B cell (primary cell): ENCODE measurements around the gene ZFP1. TPM values are rescaled to one million over a fixed set of nuclear protein-coding genes. Genes with fewer than 3 reads are reported as not detected.

ENCODE experiments used
- ATAC-seq: fragments of 200-7000 bp; cut with Tn5 transposase; one replicate; pipeline ENCODE4 v1.10.0; 2021; ENCODE audit warnings: low read depth, mild to moderate bottlenecking, moderate number of reproducible peaks, moderate library complexity
- CTCF ChIA-PET: fragments of 350-600 bp; sonication (Branson Sonifier 250); formaldehyde crosslinking; loops from one replicate; lab custom pipeline; 2021; ENCODE audit warnings: antibody characterized with exemption, inconsistent platforms; lab: Charles Lee
- POLR2A ChIA-PET: fragments of 350-600 bp; sonication (Branson Sonifier 250); formaldehyde crosslinking; loops from one replicate; lab custom pipeline; 2021; ENCODE audit warnings: antibody characterized with exemption; lab: Charles Lee
- DNase-seq: peaks from one replicate; pipeline ENCODE4 v3.0.0; 2013
- H2AFZ ChIP-seq: 2 replicates; pipeline ENCODE4 v1.6.1; 2012; ENCODE audit warnings: mild to moderate bottlenecking, low read depth, low read length; ENCODE audit not compliant: insufficient read depth, poor library complexity, severe bottlenecking
- H3K27ac ChIP-seq, 2 donors: 1 replicate in 1 of 2; 2 replicates in 1 of 2; pipeline ENCODE4 v1.5.1; 2012 to 2013; ENCODE audit warnings: low read length in 2 of 2, mild to moderate bottlenecking in 2 of 2, moderate library complexity in 1 of 2
- H3K27me3 ChIP-seq, 4 experiments: fragments of 200-600 bp in 1 of 4; sonication (generic) in 1 of 4; replicated peaks in 1 of 4; 1 replicate in 2 of 4; 2 replicates in 2 of 4; pipeline versions ENCODE4 v1.6.1 to v1.7.0; 2013 to 2016; ENCODE audit warnings: low read length in 3 of 4, mild to moderate bottlenecking in 2 of 4, mixed read lengths in 1 of 4, moderate library complexity in 1 of 4; ENCODE audit not compliant: insufficient read depth in 4 of 4, control insufficient read depth in 3 of 4; ENCODE audit errors: control extremely low read depth in 1 of 4
- H3K36me3 ChIP-seq, 2 experiments: replicated peaks in 1 of 2; 1 replicate in 1 of 2; 2 replicates in 1 of 2; pipeline versions ENCODE4 v1.6.1 to v1.7.1; 2013; ENCODE audit warnings: low read length in 1 of 2; ENCODE audit not compliant: insufficient read depth in 2 of 2, control insufficient read depth in 1 of 2; ENCODE audit errors: control extremely low read depth in 1 of 2, extremely low read depth in 1 of 2
- H3K4me1 ChIP-seq, 2 donors: fragments of 200-600 bp in 1 of 2; sonication (generic) in 1 of 2; 1 replicate in 1 of 2; 2 replicates in 1 of 2; pipeline versions ENCODE4 v1.5.1 to v1.6.1; 2013 to 2017; ENCODE audit warnings: low read length in 2 of 2; ENCODE audit not compliant: control insufficient read depth in 2 of 2, insufficient read depth in 2 of 2
- H3K4me2 ChIP-seq: replicated peaks from 2 replicates; pipeline ENCODE3; 2012; ENCODE audit warnings: mild to moderate bottlenecking, low read depth, low read length; ENCODE audit not compliant: poor library complexity, severe bottlenecking
- H3K4me3 ChIP-seq, 5 experiments: fragments of 200-600 bp in 1 of 5; sonication (generic) in 1 of 5; 1 replicate in 3 of 5; 2 replicates in 2 of 5; pipeline versions ENCODE4 v1.5.1 to v1.7.0; 2011 to 2016; ENCODE audit warnings: low read length in 4 of 5, mild to moderate bottlenecking in 4 of 5, low read depth in 2 of 5, control low read depth in 1 of 5, moderate library complexity in 1 of 5; ENCODE audit not compliant: insufficient read depth in 1 of 5; ENCODE audit errors: control extremely low read depth in 1 of 5, extremely low read depth in 1 of 5
- H3K79me2 ChIP-seq: fragments of 200-600 bp; sonication (generic); one replicate; pipeline ENCODE4 v1.6.0; 2016; ENCODE audit warnings: low read length; ENCODE audit not compliant: control insufficient read depth, insufficient read depth
- H3K9ac ChIP-seq: fragments of 200-600 bp; sonication (generic); 2 replicates; pipeline ENCODE4 v1.6.1; 2017; ENCODE audit warnings: mild to moderate bottlenecking, low read length, moderate library complexity
- H3K9me3 ChIP-seq, 3 donors: one replicate each; pipeline versions ENCODE4 v1.6.1 to v1.7.1; 2013; ENCODE audit warnings: low read length in 2 of 3; ENCODE audit not compliant: control insufficient read depth in 2 of 3, insufficient read depth in 1 of 3; ENCODE audit errors: control extremely low read depth in 1 of 3
- H4K20me1 ChIP-seq: 2 replicates; pipeline ENCODE4 v1.6.0; 2012; ENCODE audit warnings: mild to moderate bottlenecking, low read length; ENCODE audit not compliant: insufficient read depth, control insufficient read depth, poor library complexity, severe bottlenecking
- H3K27ac Mint-ChIP-seq: one replicate; pipeline ENCODE4 v1.8.0; 2021; ENCODE audit warnings: mixed read lengths
- H3K27me3 Mint-ChIP-seq: one replicate; pipeline ENCODE4 v1.8.0; 2021; ENCODE audit warnings: mixed read lengths
- H3K4me1 Mint-ChIP-seq: one replicate; pipeline ENCODE4 v1.8.0; 2021; ENCODE audit warnings: mixed read lengths
- H3K4me3 Mint-ChIP-seq: one replicate; pipeline ENCODE4 v1.8.0; 2021; ENCODE audit warnings: mixed read lengths
- H3K9me3 Mint-ChIP-seq: one replicate; pipeline ENCODE4 v1.8.0; 2022; ENCODE audit warnings: mixed read lengths; ENCODE audit not compliant: insufficient read depth
- CTCF ChIP-seq: fragments of 200-600 bp; IDR thresholded peaks from one replicate; pipeline ENCODE4 v1.8.0; 2022; ENCODE audit warnings: antibody characterized with exemption, mild to moderate bottlenecking
- EZH2 ChIP-seq: IDR thresholded peaks from 2 replicates; pipeline ENCODE4 v1.6.1; 2012; ENCODE audit warnings: borderline replicate concordance, low read depth, mild to moderate bottlenecking, moderate library complexity, low read length; ENCODE audit not compliant: insufficient read depth, poor library complexity, severe bottlenecking
- WGBS: methylation state at CpG from one replicate; pipeline ENCODE4 v1.1.5; 2013; ENCODE audit warnings: missing lambda C conversion rate; ENCODE audit not compliant: insufficient coverage; 5-methylcytosine and 5-hydroxymethylcytosine counted together
- intact Hi-C: fragments of 100-400 bp; cut with micrococcal nuclease; formaldehyde crosslinking; loops from one replicate; pipeline ENCODE4 v1.10.0; 2022
- polyA plus RNA-seq: library from polyadenylated mRNA; depleted of rRNA; stranded (reverse); fragments of >200 nt; gene quantifications from 2 replicates; pipeline ENCODE4 v1.2.3, GENCODE V29; 2012
- total RNA-seq, 2 donors: library from RNA; stranded (reverse); fragments of 120-200 nt in 1 of 2; gene quantifications; 1 replicate in 1 of 2; 2 replicates in 1 of 2; pipeline versions ENCODE4 v1.2.3 to v1.2.4, GENCODE V29; 2013 to 2022

Gene ZFP1
- total and polyA plus RNA-seq, 2 donors (not counting 1 experiment from before 2014, with no cell fraction given), result 3.4 to 13.4 TPM

DNA sequence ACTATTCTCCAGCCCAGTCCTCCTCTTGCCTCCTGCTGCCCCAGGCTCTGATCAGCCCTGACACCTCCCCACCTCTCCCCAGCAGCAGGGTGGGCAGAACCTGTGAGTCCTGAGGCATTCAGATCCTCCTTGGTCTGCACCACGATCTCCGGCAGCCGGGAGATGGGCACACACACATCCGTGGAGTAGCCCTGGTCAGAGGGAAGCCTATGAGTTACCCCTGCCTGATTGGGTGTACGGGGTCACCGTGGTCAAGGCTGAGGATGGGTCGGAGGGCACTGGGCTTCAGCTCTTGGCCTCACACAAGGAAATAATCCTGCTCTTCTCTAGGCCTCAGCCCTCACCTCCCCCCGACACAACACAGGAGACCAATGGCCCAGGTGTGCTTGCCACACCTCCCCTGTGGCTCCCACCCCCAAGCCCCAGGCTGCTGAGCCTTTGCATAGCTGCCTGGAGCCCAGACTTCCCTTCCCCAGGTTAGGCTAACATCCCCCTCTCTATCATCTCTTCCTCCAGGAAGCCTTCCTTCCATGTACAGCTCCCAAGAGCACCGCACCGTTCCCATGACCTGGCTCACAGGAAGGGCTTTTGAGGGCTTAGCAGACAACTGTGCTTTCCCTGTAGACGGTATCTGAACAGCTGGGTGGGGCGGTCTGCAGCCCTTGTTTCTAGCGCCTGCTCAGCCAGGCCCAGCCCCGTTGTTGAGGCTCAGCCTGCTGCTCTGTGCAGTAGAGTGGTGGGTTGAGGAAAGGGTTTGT, 35.4 kb upstream of the ZFP1 start:
- Mint-ChIP-seq H3K27ac (no peak overlapping the region), H3K27me3 (peaks cover 36% of the 10 kb centered on the region), H3K4me3 (no peak overlapping the region), H3K9me3 (no peaks in the 10 kb centered on the region), H3K4me1 (peaks cover 30% of the 10 kb centered on the region)
- DNase-seq, result no peak
- Histone ChIP-seq H3K9me3 (peaks cover 0 to 19% (median 0%) of the 10 kb centered on the region in 3 donors), H3K27ac (no peak overlapping the region), H3K4me3 (no peak overlapping the region), H3K79me2 (no peaks in the 10 kb centered on the region), H4K20me1 (no peaks in the 10 kb centered on the region), H2AFZ (no peak overlapping the region), H3K4me1 (peaks cover 31 to 34% of the 10 kb centered on the region in 2 donors), H3K4me2 (no peak overlapping the region), H3K9ac (no peak overlapping the region), H3K27me3 (peaks cover 0 to 61% (median 25%) of the 10 kb centered on the region in 4 experiments), H3K36me3 (no peaks in the 10 kb centered on the region)
- no peak for ATAC-seq
- TF ChIP-seq EZH2, result no peak
- no peak for TF ChIP-seq CTCF
- intact Hi-C loops, result no loop called here
- ChIA-PET POLR2A (no interaction called here), CTCF (interaction anchor here (0.9 to 6.8 kb wide), 5 partner anchors 12 to 429 kb away, joined by 3 to 87 read pairs (median 14); partner anchors contain the start of genes WDR59 and ZNRF1)
- 62% methylated on average over 14 of the region's 14 CpGs for WGBS

- intact Hi-C loops, result no loop called here
Observed at GRCh38 chr16:75113541-75114121, 34.7 kb upstream of the ZFP1 start.

More at GRCh38 chr16:75113541-75114121, 34.7 kb upstream of the ZFP1 start:
- no peak for ATAC-seq
- no peak overlapping the region for H3K4me3 ChIP-seq
- peaks cover 0 to 19% (median 0%) of the 10 kb centered on the region in 3 donors for H3K9me3 ChIP-seq
- H2AFZ ChIP-seq, result no peak overlapping the region
- Mint-ChIP-seq H3K4me1 (peaks cover 29% of the 10 kb centered on the region), H3K27ac (no peak overlapping the region), H3K9me3 (no peaks in the 10 kb centered on the region), H3K4me3 (no peak overlapping the region), H3K27me3 (peaks cover 32% of the 10 kb centered on the region)
- 96% methylated on average over 18 of the region's 20 CpGs for WGBS
- H3K4me2 ChIP-seq, result no peak overlapping the region
- CTCF ChIA-PET, result interaction anchor here (0.9 to 6.8 kb wide), 4 partner anchors 13 to 430 kb away, joined by 3 to 87 read pairs (median 9); partner anchors contain the start of gene ZNRF1
- H3K4me1 ChIP-seq, result peaks cover 30 to 33% of the 10 kb centered on the region in 2 donors
- no peak overlapping the region for H3K9ac ChIP-seq
- TF ChIP-seq EZH2 (no peak), CTCF (no peak)
- POLR2A ChIA-PET, result no interaction called here
- H3K27me3 ChIP-seq, result peaks cover 0 to 56% (median 24%) of the 10 kb centered on the region in 4 experiments
- H3K36me3 ChIP-seq, result no peaks in the 10 kb centered on the region
- H4K20me1 ChIP-seq, result no peaks in the 10 kb centered on the region
- no peak overlapping the region for H3K27ac ChIP-seq
- DNase-seq, result no peak
- no peaks in the 10 kb centered on the region for H3K79me2 ChIP-seq
